H9 (cell line): ENCODE results near the gene TNNT1. TPM values are rescaled to one million over a fixed set of nuclear protein-coding genes. Genes with fewer than 3 reads are reported as not detected.

Experiments used
- DNase-seq: peaks from one replicate; pipeline ENCODE4 v3.0.0-alpha.2; 2017
- H2AFZ ChIP-seq: one replicate; pipeline ENCODE4 v1.6.1; 2013; ENCODE audit warnings: mild to moderate bottlenecking, low read length, control low read depth, moderate library complexity
- H2AK5ac ChIP-seq: 2 replicates; pipeline ENCODE4 v1.6.1; 2013; ENCODE audit warnings: low read length, control low read depth, mixed read lengths; ENCODE audit not compliant: insufficient read length
- H2BK120ac ChIP-seq: one replicate; pipeline ENCODE4 v1.6.1; 2013; ENCODE audit warnings: low read depth, mild to moderate bottlenecking, low read length, control low read depth, inconsistent platforms; ENCODE audit not compliant: poor library complexity, severe bottlenecking
- H2BK12ac ChIP-seq: 2 replicates; pipeline ENCODE4 v1.6.1; 2013; ENCODE audit warnings: low read length, control low read depth, mixed read lengths, low read depth; ENCODE audit not compliant: insufficient read length
- H2BK15ac ChIP-seq: 2 replicates; pipeline ENCODE4 v1.6.1; 2013; ENCODE audit warnings: low read depth, low read length, control low read depth
- H2BK20ac ChIP-seq: one replicate; pipeline ENCODE4 v1.6.1; 2013; ENCODE audit warnings: low read depth, mild to moderate bottlenecking, low read length, control low read depth, inconsistent platforms; ENCODE audit not compliant: poor library complexity, severe bottlenecking
- H2BK5ac ChIP-seq: 2 replicates; pipeline ENCODE4 v1.6.1; 2013; ENCODE audit warnings: low read length, control low read depth, mixed read lengths; ENCODE audit not compliant: insufficient read length
- H3K14ac ChIP-seq: 2 replicates; pipeline ENCODE4 v1.6.1; 2013; ENCODE audit warnings: low read length, control low read depth; ENCODE audit not compliant: insufficient read depth
- H3K18ac ChIP-seq: 2 replicates; pipeline ENCODE4 v1.6.1; 2013; ENCODE audit warnings: low read depth, mild to moderate bottlenecking, mixed read lengths, low read length, control low read depth; ENCODE audit not compliant: insufficient read length
- H3K23ac ChIP-seq: 2 replicates; pipeline ENCODE4 v1.6.1; 2013; ENCODE audit warnings: low read length, control low read depth, mixed read lengths, low read depth; ENCODE audit not compliant: insufficient read length
- H3K23me2 ChIP-seq: 2 replicates; pipeline ENCODE4 v1.6.1; 2013; ENCODE audit warnings: low read depth, mild to moderate bottlenecking, mixed read lengths, low read length, control low read depth; ENCODE audit not compliant: insufficient read length, poor library complexity, severe bottlenecking
- H3K27ac ChIP-seq: 2 replicates; pipeline ENCODE4 v1.5.1; 2013; ENCODE audit warnings: low read length, control low read depth, mixed read lengths, low read depth; ENCODE audit not compliant: insufficient read length
- H3K27me3 ChIP-seq: 2 replicates; pipeline ENCODE4 v1.6.1; 2013; ENCODE audit warnings: low read length, control low read depth, inconsistent platforms; ENCODE audit not compliant: insufficient read depth
- H3K4ac ChIP-seq: 2 replicates; pipeline ENCODE4 v1.6.1; 2013; ENCODE audit warnings: low read depth, mild to moderate bottlenecking, control low read depth, inconsistent platforms, low read length, moderate library complexity
- H3K4me1 ChIP-seq: 2 replicates; pipeline ENCODE4 v1.6.1; 2013; ENCODE audit warnings: low read length, control low read depth, inconsistent platforms; ENCODE audit not compliant: insufficient read depth
- H3K4me2 ChIP-seq: 2 replicates; pipeline ENCODE4 v1.6.1; 2013; ENCODE audit warnings: low read length, control low read depth, mixed read lengths; ENCODE audit not compliant: insufficient read length, insufficient read depth
- H3K56ac ChIP-seq: 2 replicates; pipeline ENCODE4 v1.6.1; 2013; ENCODE audit warnings: low read depth, mild to moderate bottlenecking, mixed read lengths, low read length, control low read depth; ENCODE audit not compliant: insufficient read length
- H3K79me1 ChIP-seq: 2 replicates; pipeline ENCODE4 v1.6.1; 2013; ENCODE audit warnings: low read depth, mild to moderate bottlenecking, moderate library complexity, low read length, control low read depth, inconsistent platforms; ENCODE audit not compliant: insufficient read depth, poor library complexity, severe bottlenecking
- H3K79me2 ChIP-seq: 2 replicates; pipeline ENCODE4 v1.6.1; 2013; ENCODE audit warnings: low read length, control low read depth, inconsistent platforms; ENCODE audit not compliant: insufficient read depth
- H3K9ac ChIP-seq: 2 replicates; pipeline ENCODE4 v1.6.1; 2013; ENCODE audit warnings: low read length, control low read depth, mixed read lengths; ENCODE audit not compliant: insufficient read length; ENCODE audit errors: extremely low read depth
- H3K9me3 ChIP-seq: one replicate; pipeline ENCODE4 v1.6.1; 2013; ENCODE audit warnings: low read depth, low read length, inconsistent platforms; ENCODE audit not compliant: control insufficient read depth
- H3T11ph ChIP-seq: one replicate; pipeline ENCODE4 v1.6.1; 2013; ENCODE audit warnings: mild to moderate bottlenecking, low read length, control low read depth, inconsistent platforms
- H4K20me1 ChIP-seq: one replicate; pipeline ENCODE4 v1.6.1; 2013; ENCODE audit not compliant: control insufficient read depth, insufficient read length, insufficient read depth
- H4K5ac ChIP-seq: 2 replicates; pipeline ENCODE4 v1.6.1; 2013; ENCODE audit warnings: low read depth, mild to moderate bottlenecking, mixed read lengths, low read length, control low read depth; ENCODE audit not compliant: insufficient read length
- H4K8ac ChIP-seq: replicated peaks from 2 replicates; pipeline ENCODE4 v1.6.1; 2013; ENCODE audit warnings: low read length, control low read depth, mixed read lengths, low read depth; ENCODE audit not compliant: insufficient read length
- H4K91ac ChIP-seq: 2 replicates; pipeline ENCODE4 v1.6.1; 2013; ENCODE audit warnings: low read depth, mild to moderate bottlenecking, moderate library complexity, mixed read lengths, low read length, control low read depth; ENCODE audit not compliant: insufficient read length
- H3K27ac Mint-ChIP-seq, 3 experiments: 2 replicates in 2 of 3; 3 replicates in 1 of 3; pipeline ENCODE4 v1.8.0; 2020 to 2021; ENCODE audit warnings: mixed read lengths in 3 of 3, mild to moderate bottlenecking in 1 of 3, moderate library complexity in 1 of 3
- H3K27me3 Mint-ChIP-seq: 2 replicates; pipeline ENCODE4 v1.8.0; 2021; ENCODE audit warnings: low read depth, mild to moderate bottlenecking, moderate library complexity, mixed read lengths
- H3K36me3 Mint-ChIP-seq, 3 experiments: 2 replicates in 2 of 3; 3 replicates in 1 of 3; pipeline ENCODE4 v1.8.0; 2020 to 2021; ENCODE audit warnings: low read depth in 3 of 3, mixed read lengths in 3 of 3; ENCODE audit not compliant: insufficient read depth in 1 of 3
- H3K4me1 Mint-ChIP-seq, 2 experiments: 2 replicates each; pipeline ENCODE4 v1.8.0; 2020; ENCODE audit warnings: mixed read lengths in 2 of 2
- H3K4me3 Mint-ChIP-seq, 2 experiments: 2 replicates in 1 of 2; 3 replicates in 1 of 2; pipeline ENCODE4 v1.8.0; 2020 to 2021; ENCODE audit warnings: mild to moderate bottlenecking in 2 of 2, mixed read lengths in 2 of 2, moderate library complexity in 1 of 2
- H3K9me3 Mint-ChIP-seq, 2 experiments: 2 replicates in 1 of 2; 3 replicates in 1 of 2; pipeline ENCODE4 v1.8.0; 2020; ENCODE audit warnings: mild to moderate bottlenecking in 2 of 2, mixed read lengths in 2 of 2, moderate library complexity in 1 of 2
- CTCF ChIP-seq: fragments of 200-600 bp; sonication (generic); conservative IDR thresholded peaks from 3 replicates; pipeline ENCODE4 v1.8.0; 2021; ENCODE audit warnings: antibody characterized with exemption, mild to moderate bottlenecking
- WGBS: extraction: QIAGEN DNeasy Blood & Tissue Kit; methylation state at CpG from one replicate; pipeline ENCODE4 v1.1.7; 2013; ENCODE audit warnings: missing lambda C conversion rate, low lambda C conversion rate, mixed read lengths; ENCODE audit not compliant: insufficient read length; ENCODE audit errors: extremely low coverage; 5-methylcytosine and 5-hydroxymethylcytosine counted together
- total RNA-seq: library from RNA; stranded (reverse); gene quantifications from 2 replicates; pipeline ENCODE4 v1.2.1, GENCODE V29; 2021

TNNT1 gene
- total RNA-seq, 1 experiment from 2014 or later, result 127 TPM

GRCh38 chr19:55197528-55197927, 48.5 kb upstream of the TNNT1 start:
- H3K4me1 ChIP-seq, result no peaks in the 10 kb centered on the region
- no peak overlapping the region for H3K4me2 ChIP-seq
- H4K91ac ChIP-seq, result no peak overlapping the region
- H2AFZ ChIP-seq, result no peak overlapping the region
- peaks cover 37% of the 10 kb centered on the region for H3K27me3 Mint-ChIP-seq
- no peaks in the 10 kb centered on the region for H4K20me1 ChIP-seq
- H3K27ac ChIP-seq, result no peak overlapping the region
- no peak overlapping the region for H3K18ac ChIP-seq
- H3K27ac Mint-ChIP-seq, result no peak overlapping the region
- no peak overlapping the region for H2BK5ac ChIP-seq
- no peaks in the 10 kb centered on the region for H3K9me3 ChIP-seq
- H3K23ac ChIP-seq, result no peak overlapping the region
- no peak overlapping the region for H3K4me3 Mint-ChIP-seq
- H2AK5ac ChIP-seq, result no peak overlapping the region
- H3K9me3 Mint-ChIP-seq, result no peaks in the 10 kb centered on the region; a peak in 2 of 5 replicates
- no peak overlapping the region for H3K9ac ChIP-seq
- no peaks in the 10 kb centered on the region for H3K79me1 ChIP-seq
- no peak overlapping the region for H2BK120ac ChIP-seq
- no peaks in the 10 kb centered on the region for H3K23me2 ChIP-seq
- no peaks in the 10 kb centered on the region for H3K27me3 ChIP-seq
- TF ChIP-seq CTCF, result no peak
- H3K4ac ChIP-seq, result no peak overlapping the region
- H2BK12ac ChIP-seq, result no peak overlapping the region
- DNase-seq, result no peak
- H3K4me1 Mint-ChIP-seq, result peaks cover 0 to 2% of the 10 kb centered on the region in 2 experiments; a peak in 1 of 4 replicates
- no peak overlapping the region for H4K5ac ChIP-seq
- H2BK15ac ChIP-seq, result no peak overlapping the region
- no peak overlapping the region for H3K14ac ChIP-seq
- H3K79me2 ChIP-seq, result no peaks in the 10 kb centered on the region
- H2BK20ac ChIP-seq, result no peak overlapping the region
- no peak overlapping the region for H4K8ac ChIP-seq
- no peak overlapping the region for H3K56ac ChIP-seq
- WGBS, result no CpG with 5 or more reads among the region's 4 CpGs
- no peak overlapping the region for H3T11ph ChIP-seq
- no peaks in the 10 kb centered on the region for H3K36me3 Mint-ChIP-seq
